Osteocyte (in vitro differentiated cells): ENCODE results near the gene RACGAP1. TPM values are rescaled to one million over a fixed set of nuclear protein-coding genes. Genes with fewer than 3 reads are reported as not detected.

ENCODE experiments used
- DNase-seq: peaks from one replicate; pipeline ENCODE4 v3.0.0; 2021; ENCODE audit warnings: mixed read lengths; ENCODE audit not compliant: unreplicated experiment; ENCODE audit errors: extremely low spot score
- H3K27ac Mint-ChIP-seq: one replicate; pipeline ENCODE4 v1.8.0; 2021; ENCODE audit warnings: mild to moderate bottlenecking, mixed read lengths; ENCODE audit not compliant: unreplicated experiment
- H3K27me3 Mint-ChIP-seq: one replicate; pipeline ENCODE4 v1.8.0; 2021; ENCODE audit warnings: mixed read lengths; ENCODE audit not compliant: unreplicated experiment
- H3K36me3 Mint-ChIP-seq: one replicate; pipeline ENCODE4 v1.8.0; 2021; ENCODE audit warnings: mixed read lengths; ENCODE audit not compliant: unreplicated experiment
- H3K4me1 Mint-ChIP-seq: one replicate; pipeline ENCODE4 v1.8.0; 2021; ENCODE audit warnings: mixed read lengths; ENCODE audit not compliant: unreplicated experiment
- H3K4me3 Mint-ChIP-seq: one replicate; pipeline ENCODE4 v1.8.0; 2021; ENCODE audit warnings: mild to moderate bottlenecking, moderate library complexity, mixed read lengths; ENCODE audit not compliant: unreplicated experiment
- H3K9me3 Mint-ChIP-seq: one replicate; pipeline ENCODE4 v1.8.0; 2021; ENCODE audit warnings: mixed read lengths; ENCODE audit not compliant: unreplicated experiment
- total RNA-seq: library from RNA; stranded (reverse); gene quantifications from 2 replicates; pipeline ENCODE4 v1.2.1, GENCODE V29; 2021
- TF ChIP-seq, protein P1 (sequence below): fragments of 200-600 bp; sonication (generic); IDR thresholded peaks from 2 replicates; pipeline ENCODE4 v1.5.0; 2021; ENCODE audit warnings: antibody characterized with exemption, mild to moderate bottlenecking, moderate library complexity

Gene RACGAP1
- total RNA-seq, 1 donor from 2014 or later, result 25.9 TPM

- Mint-ChIP-seq H3K4me1 (peaks cover 26% of the 10 kb centered on the region), H3K27ac (no peak overlapping the region), H3K4me3 (no peak overlapping the region), H3K27me3 (no peaks in the 10 kb centered on the region), H3K9me3 (no peaks in the 10 kb centered on the region), H3K36me3 (peaks cover 4% of the 10 kb centered on the region)
- TF ChIP-seq, protein P1, sequence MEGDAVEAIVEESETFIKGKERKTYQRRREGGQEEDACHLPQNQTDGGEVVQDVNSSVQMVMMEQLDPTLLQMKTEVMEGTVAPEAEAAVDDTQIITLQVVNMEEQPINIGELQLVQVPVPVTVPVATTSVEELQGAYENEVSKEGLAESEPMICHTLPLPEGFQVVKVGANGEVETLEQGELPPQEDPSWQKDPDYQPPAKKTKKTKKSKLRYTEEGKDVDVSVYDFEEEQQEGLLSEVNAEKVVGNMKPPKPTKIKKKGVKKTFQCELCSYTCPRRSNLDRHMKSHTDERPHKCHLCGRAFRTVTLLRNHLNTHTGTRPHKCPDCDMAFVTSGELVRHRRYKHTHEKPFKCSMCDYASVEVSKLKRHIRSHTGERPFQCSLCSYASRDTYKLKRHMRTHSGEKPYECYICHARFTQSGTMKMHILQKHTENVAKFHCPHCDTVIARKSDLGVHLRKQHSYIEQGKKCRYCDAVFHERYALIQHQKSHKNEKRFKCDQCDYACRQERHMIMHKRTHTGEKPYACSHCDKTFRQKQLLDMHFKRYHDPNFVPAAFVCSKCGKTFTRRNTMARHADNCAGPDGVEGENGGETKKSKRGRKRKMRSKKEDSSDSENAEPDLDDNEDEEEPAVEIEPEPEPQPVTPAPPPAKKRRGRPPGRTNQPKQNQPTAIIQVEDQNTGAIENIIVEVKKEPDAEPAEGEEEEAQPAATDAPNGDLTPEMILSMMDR, result no peak
- no peak for DNase-seq
Observed at GRCh38 chr12:50014342-50014741, 11.0 kb downstream of the RACGAP1 start.

- no peak for DNase-seq
- Mint-ChIP-seq H3K36me3 (peaks cover 4% of the 10 kb centered on the region), H3K27ac (peak overlapping the region; percentile 53), H3K4me1 (peaks cover 20% of the 10 kb centered on the region), H3K9me3 (no peaks in the 10 kb centered on the region), H3K4me3 (no peak overlapping the region), H3K27me3 (no peaks in the 10 kb centered on the region)
- TF ChIP-seq, protein P1, result no peak
Observed at GRCh38 chr12:50013361-50014147, 11.7 kb downstream of the RACGAP1 start.

DNA sequence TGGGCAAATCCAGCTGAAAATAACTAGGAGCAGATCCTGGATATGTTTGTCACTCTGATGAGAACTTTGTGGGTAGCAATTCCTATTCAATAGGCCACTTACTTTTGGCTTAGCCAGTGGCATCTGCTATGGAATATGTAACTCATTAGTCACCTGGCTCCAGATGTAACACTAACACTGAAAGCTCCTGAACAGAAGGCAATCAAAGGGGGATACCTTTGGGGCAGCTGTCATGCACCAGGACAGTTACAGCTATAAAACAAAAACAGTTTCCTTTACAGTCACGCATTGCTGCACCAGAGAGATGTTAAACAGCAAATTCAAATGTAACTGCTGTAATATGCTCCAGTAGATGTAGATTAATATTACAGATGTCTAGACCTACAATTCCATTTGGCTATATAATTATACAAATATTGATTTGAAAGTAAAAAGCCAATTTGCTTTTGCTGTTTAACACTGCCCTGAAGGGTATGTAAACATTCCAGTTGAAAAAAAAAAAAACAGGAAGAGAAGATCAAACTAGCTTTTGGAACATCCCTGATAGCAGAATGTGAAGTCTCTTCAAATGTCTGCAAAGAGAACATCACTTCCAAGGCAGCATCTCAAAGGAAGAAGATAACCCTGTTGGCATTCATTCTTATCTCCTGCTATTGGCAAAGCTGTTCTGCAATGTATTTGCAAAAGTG lies 18.4 kb downstream of the RACGAP1 start:
- H3K27ac Mint-ChIP-seq, result peak overlapping the region; percentile 53
- H3K36me3 Mint-ChIP-seq, result peaks cover 4% of the 10 kb centered on the region
- TF ChIP-seq, protein P1, result no peak

GRCh38 chr12:50006280-50006679 lies 19.0 kb downstream of the RACGAP1 start:
- no peak for DNase-seq
- Mint-ChIP-seq H3K4me1 (peaks cover 6% of the 10 kb centered on the region), H3K4me3 (no peak overlapping the region), H3K9me3 (no peaks in the 10 kb centered on the region), H3K27me3 (no peaks in the 10 kb centered on the region), H3K36me3 (peaks cover 4% of the 10 kb centered on the region), H3K27ac (no peak overlapping the region)
- TF ChIP-seq, protein P1, result no peak

More for the DNA sequence above, 18.4 kb downstream of the RACGAP1 start:
- H3K27me3 Mint-ChIP-seq, result no peaks in the 10 kb centered on the region
- no peak for DNase-seq
- no peak overlapping the region for H3K4me3 Mint-ChIP-seq
- no peaks in the 10 kb centered on the region for H3K9me3 Mint-ChIP-seq
- H3K4me1 Mint-ChIP-seq, result peaks cover 6% of the 10 kb centered on the region

GRCh38 chr12:50005175-50005574 lies 20.1 kb downstream of the RACGAP1 start:
- Mint-ChIP-seq H3K4me1 (peaks cover 6% of the 10 kb centered on the region), H3K9me3 (no peaks in the 10 kb centered on the region), H3K4me3 (no peak overlapping the region), H3K36me3 (peaks cover 4% of the 10 kb centered on the region), H3K27me3 (no peaks in the 10 kb centered on the region), H3K27ac (no peak overlapping the region)
- no peak for DNase-seq
- TF ChIP-seq, protein P1, result no peak
